ENCODE results near the gene NUDT15. TPM values are rescaled to one million over a fixed set of nuclear protein-coding genes. Genes with fewer than 3 reads are reported as not detected.

The NUDT15 gene
- total and polyA plus RNA-seq, 4 experiments from 2014 or later: 5.6 to 19.7 (median 8.1) TPM

DNA sequence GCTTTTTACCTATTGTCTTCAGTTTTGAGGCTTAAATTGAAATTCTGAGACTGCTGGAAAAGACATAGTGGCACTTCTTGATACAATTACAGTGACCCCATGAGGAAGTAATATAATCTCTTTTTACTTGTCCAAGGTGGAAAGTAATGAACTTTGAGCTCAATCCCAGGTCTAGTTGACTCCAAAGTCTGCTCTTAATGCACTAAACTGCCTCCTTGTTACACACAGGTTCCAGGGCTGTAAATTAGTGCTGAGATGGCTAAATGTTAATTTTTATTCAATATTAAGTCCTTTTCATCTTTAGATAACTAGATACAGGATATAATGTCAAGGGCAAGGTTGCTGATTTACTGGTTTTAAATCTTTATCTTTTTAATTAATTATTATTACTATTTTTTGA is 2.5 kb downstream of the NUDT15 start:
- peaks cover 10 to 17% of the 10 kb centered on the region in 2 donors for H3K36me3 Mint-ChIP-seq
- ChIA-PET CTCF (ENCODE audit: partially characterized antibody) (interaction anchor here (1.1 to 3.6 kb wide), 2 partner anchors 9 to 55 kb away, joined by 7 to 49 read pairs; partner anchors contain the start of gene MED4), POLR2A (ENCODE audit: partially characterized antibody) (no interaction called here)
- Histone ChIP-seq H3K9me3 (ENCODE audit: control insufficient read depth in 1 of 2, low read length in 2 of 2) (no peaks in the 10 kb centered on the region), H3K4me1 (ENCODE audit: insufficient read depth, low read length) (peaks cover 37% of the 10 kb centered on the region), H3K36me3 (ENCODE audit: insufficient read depth, low read length) (peaks cover 4% of the 10 kb centered on the region), H3K27ac (ENCODE audit: low read depth, low read length) (no peak overlapping the region), H3K4me3 (ENCODE audit: low read length in 2 of 2) (no peak overlapping the region), H3K27me3 (ENCODE audit: insufficient read depth, low read length) (no peaks in the 10 kb centered on the region)
- H3K27ac Mint-ChIP-seq: peak overlapping the region in 6 of 7 donors; percentile 29 to 97 (median 62)
- H3K27me3 Mint-ChIP-seq: no peaks in the 10 kb centered on the region
- no peak for DNase-seq
- H3K9me3 Mint-ChIP-seq: no peaks in the 10 kb centered on the region
- peak overlapping the region in 4 of 8 donors; percentile 11 to 68 (median 33) for H3K4me3 Mint-ChIP-seq
- H3K4me1 Mint-ChIP-seq: peaks cover 12 to 42% (median 30%) of the 10 kb centered on the region in 4 donors
- intact Hi-C loops (cut with micrococcal nuclease): no loop called here

DNA sequence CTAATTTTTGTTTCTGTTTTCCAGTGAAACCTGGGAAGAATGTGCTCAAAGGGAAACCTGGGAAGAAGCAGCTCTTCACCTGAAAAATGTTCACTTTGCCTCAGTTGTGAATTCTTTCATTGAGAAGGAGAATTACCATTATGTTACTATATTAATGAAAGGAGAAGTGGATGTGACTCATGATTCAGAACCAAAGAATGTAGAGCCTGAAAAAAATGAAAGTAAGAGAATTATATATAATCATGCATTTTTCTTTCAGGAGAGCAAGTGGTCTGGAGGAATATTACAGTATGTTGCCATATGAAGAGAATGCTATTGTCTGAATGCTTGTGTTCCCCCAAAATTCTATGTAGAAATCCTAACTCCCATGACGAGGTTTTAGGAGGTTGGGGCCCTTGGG is 3.4 kb downstream of the NUDT15 start:
- intact Hi-C loops (cut with micrococcal nuclease): no loop called here
- Histone ChIP-seq H3K36me3 (ENCODE audit: insufficient read depth, low read length) (peaks cover 4% of the 10 kb centered on the region), H3K4me1 (ENCODE audit: insufficient read depth, low read length) (peaks cover 37% of the 10 kb centered on the region), H3K27ac (ENCODE audit: low read depth, low read length) (no peak overlapping the region), H3K27me3 (ENCODE audit: insufficient read depth, low read length) (no peaks in the 10 kb centered on the region), H3K4me3 (ENCODE audit: low read length in 2 of 2) (no peak overlapping the region), H3K9me3 (ENCODE audit: control insufficient read depth in 1 of 2, low read length in 2 of 2) (no peaks in the 10 kb centered on the region)
- H3K27me3 Mint-ChIP-seq: no peaks in the 10 kb centered on the region
- H3K4me3 Mint-ChIP-seq: no peak overlapping the region
- ChIA-PET POLR2A (ENCODE audit: partially characterized antibody) (no interaction called here), CTCF (ENCODE audit: partially characterized antibody) (interaction anchor here (1.1 kb wide), 1 partner anchor 54 kb away, joined by 7 read pairs; the partner anchor contains the start of gene MED4)
- no peak for DNase-seq
- peaks cover 14 to 18% of the 10 kb centered on the region in 2 donors for H3K36me3 Mint-ChIP-seq
- H3K27ac Mint-ChIP-seq: peak overlapping the region in 1 of 7 donors; percentile 62
- peaks cover 12 to 42% (median 29%) of the 10 kb centered on the region in 4 donors for H3K4me1 Mint-ChIP-seq
- no peaks in the 10 kb centered on the region for H3K9me3 Mint-ChIP-seq

DNA sequence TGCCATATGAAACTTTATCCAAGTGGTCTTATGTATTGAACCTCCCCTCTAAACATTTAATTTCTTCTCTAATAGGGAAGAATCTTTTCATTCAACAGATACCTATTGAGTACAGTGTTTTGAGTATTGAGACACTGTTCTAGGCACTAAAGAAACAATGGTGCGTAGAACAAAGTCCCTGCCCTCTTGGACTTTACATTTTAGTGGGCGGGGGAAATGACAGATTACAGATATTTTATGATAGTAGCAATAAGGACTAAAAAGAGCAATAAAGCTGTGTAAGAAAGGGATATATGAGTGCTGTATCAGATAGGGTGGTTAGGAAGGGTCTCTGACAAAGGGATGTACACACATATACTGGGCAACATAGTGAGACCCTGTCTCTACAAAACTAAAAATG is 5.4 kb downstream of the NUDT15 start:
- Histone ChIP-seq H3K36me3 (ENCODE audit: insufficient read depth, low read length) (peaks cover 4% of the 10 kb centered on the region), H3K4me1 (ENCODE audit: insufficient read depth, low read length) (peaks cover 28% of the 10 kb centered on the region), H3K27ac (ENCODE audit: low read depth, low read length) (no peak overlapping the region), H3K9me3 (ENCODE audit: control insufficient read depth in 1 of 2, low read length in 2 of 2) (no peaks in the 10 kb centered on the region), H3K27me3 (ENCODE audit: insufficient read depth, low read length) (no peaks in the 10 kb centered on the region), H3K4me3 (ENCODE audit: low read length in 2 of 2) (no peak overlapping the region)
- Mint-ChIP-seq H3K27me3 (no peaks in the 10 kb centered on the region), H3K9me3 (no peaks in the 10 kb centered on the region), H3K27ac (peak overlapping the region in 4 of 7 donors; percentile 42 to 67 (median 52)), H3K4me1 (peaks cover 7 to 32% (median 19%) of the 10 kb centered on the region in 4 donors), H3K36me3 (peaks cover 18 to 19% of the 10 kb centered on the region in 2 donors), H3K4me3 (no peak overlapping the region)
- ChIA-PET CTCF (ENCODE audit: partially characterized antibody) (no interaction called here), POLR2A (ENCODE audit: partially characterized antibody) (interaction anchor here (1.8 kb wide), 1 partner anchor 209 kb away, joined by 3 read pairs; no protein-coding TSS in a partner anchor)
- DNase-seq: no peak
- intact Hi-C loops (cut with micrococcal nuclease): no loop called here

DNA sequence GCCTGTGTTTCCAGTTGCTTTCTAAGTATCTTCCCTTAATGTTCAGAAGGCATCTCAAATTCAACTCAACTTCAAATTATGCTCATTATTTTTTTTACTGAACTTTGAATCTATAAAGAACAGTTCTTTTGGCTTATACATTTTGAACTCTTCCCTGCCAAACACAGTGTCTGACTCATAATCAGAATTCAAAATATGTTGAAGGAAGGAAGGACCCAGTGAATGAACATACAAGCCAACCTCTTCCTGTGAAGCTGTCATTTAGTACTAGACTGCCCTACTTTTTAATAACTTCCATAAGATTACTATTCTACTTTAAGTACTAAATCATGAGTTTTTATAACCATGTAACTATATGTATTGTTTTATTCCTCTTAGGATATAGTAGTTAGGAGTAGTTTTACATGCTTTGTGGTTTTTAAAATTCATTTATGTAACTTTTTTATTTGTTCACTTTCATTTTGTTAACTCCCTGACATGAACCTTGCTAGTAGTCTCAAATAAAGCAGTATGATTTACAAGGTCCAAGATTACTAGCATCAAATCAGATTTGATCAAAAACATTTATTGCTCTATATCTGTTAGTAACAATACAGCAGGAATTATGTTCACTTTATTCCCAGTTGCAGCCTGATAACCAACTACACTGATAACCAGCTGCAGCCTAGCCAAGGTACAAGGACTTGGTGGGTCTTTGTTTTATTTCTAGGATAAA is 6.4 kb downstream of the NUDT15 start:
- no peaks in the 10 kb centered on the region for H3K27me3 Mint-ChIP-seq
- H3K27ac ChIP-seq (ENCODE audit: low read depth, low read length): no peak overlapping the region
- peaks cover 18% of the 10 kb centered on the region for H3K4me1 ChIP-seq (ENCODE audit: insufficient read depth, low read length)
- peaks cover 15% of the 10 kb centered on the region for H3K36me3 ChIP-seq (ENCODE audit: insufficient read depth, low read length)
- ChIA-PET CTCF (ENCODE audit: partially characterized antibody) (no interaction called here), POLR2A (ENCODE audit: partially characterized antibody) (interaction anchor here (1.8 kb wide), 1 partner anchor 208 kb away, joined by 3 read pairs; no protein-coding TSS in a partner anchor)
- no peaks in the 10 kb centered on the region for H3K9me3 Mint-ChIP-seq
- H3K4me3 Mint-ChIP-seq: peak overlapping the region in 2 of 8 donors; percentile 5 to 36
- intact Hi-C loops (cut with micrococcal nuclease): no loop called here
- peaks cover 18 to 26% of the 10 kb centered on the region in 2 donors for H3K36me3 Mint-ChIP-seq
- H3K27me3 ChIP-seq (ENCODE audit: insufficient read depth, low read length): no peaks in the 10 kb centered on the region
- peaks cover under 1 to 21% (median 9%) of the 10 kb centered on the region in 4 donors for H3K4me1 Mint-ChIP-seq
- DNase-seq: peak in 2 of 5 donors; percentile 1 to 12
- no peaks in the 10 kb centered on the region for H3K9me3 ChIP-seq (ENCODE audit: control insufficient read depth in 1 of 2, low read length in 2 of 2)
- H3K4me3 ChIP-seq (ENCODE audit: low read length in 2 of 2): no peak overlapping the region
- H3K27ac Mint-ChIP-seq: peak overlapping the region; percentile 23 to 71 (median 63)

DNA sequence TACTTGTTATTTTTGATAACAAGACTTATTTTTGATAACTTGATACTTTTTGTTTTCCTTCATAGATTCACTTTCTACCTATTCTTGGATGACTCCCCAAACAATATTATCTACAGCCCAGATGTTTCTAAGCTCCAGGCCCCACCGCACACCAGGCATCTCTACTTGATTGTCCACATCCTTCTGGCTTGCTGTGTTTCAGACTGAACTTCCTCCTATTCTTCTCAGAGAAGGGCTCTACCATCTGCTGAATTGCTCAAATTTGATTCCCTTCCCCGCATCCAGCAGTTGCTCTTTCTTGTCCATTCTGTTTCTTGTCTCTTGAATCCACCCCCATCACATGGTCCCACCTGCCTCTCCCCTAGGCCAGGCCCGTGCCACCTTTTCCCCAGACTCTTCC is 13.0 kb downstream of the NUDT15 start:
- Histone ChIP-seq H3K4me3 (ENCODE audit: low read length in 2 of 2) (no peak overlapping the region), H3K27ac (ENCODE audit: low read depth, low read length) (no peak overlapping the region), H3K9me3 (ENCODE audit: control insufficient read depth in 1 of 2, low read length in 2 of 2) (no peaks in the 10 kb centered on the region), H3K27me3 (ENCODE audit: insufficient read depth, low read length) (no peaks in the 10 kb centered on the region), H3K36me3 (ENCODE audit: insufficient read depth, low read length) (peaks cover 18% of the 10 kb centered on the region), H3K4me1 (ENCODE audit: insufficient read depth, low read length) (no peaks in the 10 kb centered on the region)
- Mint-ChIP-seq H3K9me3 (no peaks in the 10 kb centered on the region), H3K4me3 (no peak overlapping the region), H3K27ac (peak overlapping the region in 4 of 7 donors; percentile 5 to 50 (median 23)), H3K36me3 (peaks cover 33 to 66% of the 10 kb centered on the region in 2 donors), H3K4me1 (no peaks in the 10 kb centered on the region), H3K27me3 (no peaks in the 10 kb centered on the region)
- ChIA-PET CTCF (ENCODE audit: partially characterized antibody) (interaction anchor here (0.6 to 5.6 kb wide), 2 partner anchors 12 to 1472 kb away, joined by 3 to 49 read pairs; partner anchors contain the start of gene NUDT15), POLR2A (ENCODE audit: partially characterized antibody) (no interaction called here)
- intact Hi-C loops (cut with micrococcal nuclease): no loop called here
- no peak for DNase-seq

DNA sequence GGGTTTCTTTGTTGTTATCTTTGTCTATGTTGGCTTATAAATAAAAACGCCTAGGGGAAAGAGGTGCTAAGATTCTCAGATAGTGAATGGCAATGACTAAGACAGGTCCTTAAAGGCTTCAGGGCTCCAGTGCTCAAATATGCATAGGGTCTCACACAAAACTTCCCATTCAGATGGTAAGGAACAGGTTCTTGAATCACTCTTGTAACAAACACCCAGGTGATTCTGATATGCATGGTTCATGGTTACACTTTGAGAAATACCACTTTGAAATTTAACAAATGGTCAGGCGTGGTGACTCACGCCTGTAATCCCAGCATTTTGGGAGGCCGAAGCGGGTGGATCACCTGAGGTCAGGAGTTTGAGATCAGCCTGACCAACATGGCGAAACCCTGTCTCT is 17.1 kb downstream of the NUDT15 start:
- POLR2A ChIA-PET (ENCODE audit: partially characterized antibody): no interaction called here
- no peak for DNase-seq
- H3K36me3 Mint-ChIP-seq: peaks cover 30 to 70% of the 10 kb centered on the region in 2 donors
- peaks cover 0 to 1% (median 0%) of the 10 kb centered on the region in 4 donors for H3K4me1 Mint-ChIP-seq
- peak overlapping the region in 1 of 7 donors; percentile 30 for H3K27ac Mint-ChIP-seq
- H3K4me3 Mint-ChIP-seq: no peak overlapping the region
- H3K4me1 ChIP-seq (ENCODE audit: insufficient read depth, low read length): no peaks in the 10 kb centered on the region
- H3K36me3 ChIP-seq (ENCODE audit: insufficient read depth, low read length): peaks cover 4% of the 10 kb centered on the region
- H3K27me3 Mint-ChIP-seq: no peaks in the 10 kb centered on the region
- H3K9me3 ChIP-seq (ENCODE audit: control insufficient read depth in 1 of 2, low read length in 2 of 2): no peaks in the 10 kb centered on the region
- no peak overlapping the region for H3K4me3 ChIP-seq (ENCODE audit: low read length in 2 of 2)
- H3K27ac ChIP-seq (ENCODE audit: low read depth, low read length): no peak overlapping the region
- no peaks in the 10 kb centered on the region for H3K27me3 ChIP-seq (ENCODE audit: insufficient read depth, low read length)
- H3K9me3 Mint-ChIP-seq: no peaks in the 10 kb centered on the region
- CTCF ChIA-PET (ENCODE audit: partially characterized antibody): no interaction called here
- intact Hi-C loops (cut with micrococcal nuclease): no loop called here

- H3K4me1 ChIP-seq (ENCODE audit: insufficient read depth, low read length): no peaks in the 10 kb centered on the region
- intact Hi-C loops (cut with micrococcal nuclease): no loop called here
- H3K9me3 Mint-ChIP-seq: no peaks in the 10 kb centered on the region
- POLR2A ChIA-PET (ENCODE audit: partially characterized antibody): no interaction called here
- H3K4me3 ChIP-seq (ENCODE audit: low read length in 2 of 2): no peak overlapping the region
- CTCF ChIA-PET (ENCODE audit: partially characterized antibody): no interaction called here
- DNase-seq: no peak
- peaks cover 0 to 6% (median 0%) of the 10 kb centered on the region in 4 donors for H3K4me1 Mint-ChIP-seq
- H3K27me3 ChIP-seq (ENCODE audit: insufficient read depth, low read length): no peaks in the 10 kb centered on the region
- peak overlapping the region in 5 of 7 donors; percentile 2 to 77 (median 75) for H3K27ac Mint-ChIP-seq
- H3K36me3 ChIP-seq (ENCODE audit: insufficient read depth, low read length): peaks cover 4% of the 10 kb centered on the region
- no peak overlapping the region for H3K4me3 Mint-ChIP-seq
- no peak overlapping the region for H3K27ac ChIP-seq (ENCODE audit: low read depth, low read length)
- no peaks in the 10 kb centered on the region for H3K9me3 ChIP-seq (ENCODE audit: control insufficient read depth in 1 of 2, low read length in 2 of 2)
- peaks cover 25 to 69% of the 10 kb centered on the region in 2 donors for H3K36me3 Mint-ChIP-seq
- H3K27me3 Mint-ChIP-seq: no peaks in the 10 kb centered on the region
These were observed 18.2 kb downstream of the NUDT15 start for GRCh38 chr13:48055712-48056111.

Measured in CD4-positive, alpha-beta memory T cell (primary cell).